Astrocyte (in vitro differentiated cells and primary cell): Measurements from ENCODE around the gene ZFAND2B.

Source experiments
- CTCF ChIP-seq: IDR thresholded peaks from 2 replicates; pipeline ENCODE4 v1.5.1; 2011; ENCODE audit warnings: low read depth, mild to moderate bottlenecking, inconsistent platforms, low read length, moderate library complexity; ENCODE audit not compliant: insufficient read depth
- EZH2 ChIP-seq: IDR thresholded peaks from 2 replicates; pipeline ENCODE4 v1.6.1; 2012; ENCODE audit warnings: mild to moderate bottlenecking, low read length, inconsistent platforms; ENCODE audit not compliant: insufficient read depth

GRCh38 chr2:219204425-219205164 lies 2.0 kb upstream of the ZFAND2B start:
- TF ChIP-seq EZH2 (no peak), CTCF (no peak)
